ENCODE data around the gene PINK1. TPM values are rescaled to one million over a fixed set of nuclear protein-coding genes. Genes with fewer than 3 reads are reported as not detected.

Gene PINK1
- total RNA-seq, 1 donor from 2014 or later = 57.2 TPM

- TF ChIP-seq CTCF (IDR thresholded peaks at IDR 0.05) = no peak
- H3K27ac ChIP-seq = no peak overlapping the region
- no peak for ATAC-seq
- H3K36me3 ChIP-seq = no peaks in the 10 kb centered on the region
- no peaks in the 10 kb centered on the region for H3K9me3 ChIP-seq
- H3K27me3 ChIP-seq (ENCODE audit: low read depth) = no peaks in the 10 kb centered on the region
- intact Hi-C loops (cut with DNase I) = no loop called here
- DNase-seq = no peak
- no peak overlapping the region for H3K4me3 ChIP-seq
- peaks cover 8% of the 10 kb centered on the region for H3K4me1 ChIP-seq
Observed at GRCh38 chr1:20597650-20598049, 35.6 kb upstream of the PINK1 start.

GRCh38 chr1:20600156-20600555, 33.1 kb upstream of the PINK1 start:
- no peak overlapping the region for H3K27ac ChIP-seq
- H3K27me3 ChIP-seq (ENCODE audit: low read depth) = no peaks in the 10 kb centered on the region
- no peaks in the 10 kb centered on the region for H3K9me3 ChIP-seq
- H3K36me3 ChIP-seq = no peaks in the 10 kb centered on the region
- no peak for DNase-seq
- peaks cover 8% of the 10 kb centered on the region for H3K4me1 ChIP-seq
- intact Hi-C loops (cut with DNase I) = no loop called here
- ATAC-seq = no peak
- H3K4me3 ChIP-seq = no peak overlapping the region
- no peak for TF ChIP-seq CTCF (IDR thresholded peaks at IDR 0.05)

DNA sequence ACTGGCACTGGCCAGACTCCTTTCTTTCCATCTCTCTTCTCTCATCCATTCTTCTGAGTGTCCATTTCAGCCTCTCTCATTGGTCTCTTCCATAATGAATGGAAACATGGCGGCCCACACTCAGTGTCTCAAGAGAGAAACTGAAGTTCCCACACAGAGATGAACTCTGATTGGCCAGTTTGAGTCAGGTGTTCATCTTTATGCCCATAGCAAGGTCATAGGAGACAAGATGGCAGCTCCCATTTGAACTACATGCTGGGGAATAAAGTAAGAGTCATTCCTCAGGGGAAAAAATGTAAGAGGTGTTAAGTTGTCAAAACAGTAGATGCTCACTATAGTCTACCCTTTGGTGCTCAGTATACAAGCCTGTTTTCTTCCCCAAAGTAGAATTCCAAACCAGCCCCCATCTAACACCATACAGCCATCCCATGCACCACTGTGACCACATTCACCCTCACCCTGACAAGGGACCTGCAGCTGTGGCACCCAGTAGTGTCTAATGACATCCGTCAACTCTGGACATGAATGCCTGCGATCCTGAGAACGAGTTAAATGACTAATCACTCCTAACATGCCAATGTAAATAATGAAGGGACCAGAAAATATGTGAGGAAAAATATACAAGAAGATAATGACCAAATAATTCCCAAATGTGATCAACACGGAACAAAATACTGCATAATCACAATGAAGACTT, 32.0 kb upstream of the PINK1 start:
- intact Hi-C loops (cut with DNase I) = no loop called here
- Histone ChIP-seq H3K4me3 (no peak overlapping the region), H3K36me3 (no peaks in the 10 kb centered on the region), H3K27ac (no peak overlapping the region), H3K9me3 (no peaks in the 10 kb centered on the region), H3K4me1 (peaks cover 8% of the 10 kb centered on the region), H3K27me3 (ENCODE audit: low read depth) (no peaks in the 10 kb centered on the region)
- ATAC-seq = no peak
- no peak for DNase-seq
- TF ChIP-seq CTCF (IDR thresholded peaks at IDR 0.05) = no peak

DNA sequence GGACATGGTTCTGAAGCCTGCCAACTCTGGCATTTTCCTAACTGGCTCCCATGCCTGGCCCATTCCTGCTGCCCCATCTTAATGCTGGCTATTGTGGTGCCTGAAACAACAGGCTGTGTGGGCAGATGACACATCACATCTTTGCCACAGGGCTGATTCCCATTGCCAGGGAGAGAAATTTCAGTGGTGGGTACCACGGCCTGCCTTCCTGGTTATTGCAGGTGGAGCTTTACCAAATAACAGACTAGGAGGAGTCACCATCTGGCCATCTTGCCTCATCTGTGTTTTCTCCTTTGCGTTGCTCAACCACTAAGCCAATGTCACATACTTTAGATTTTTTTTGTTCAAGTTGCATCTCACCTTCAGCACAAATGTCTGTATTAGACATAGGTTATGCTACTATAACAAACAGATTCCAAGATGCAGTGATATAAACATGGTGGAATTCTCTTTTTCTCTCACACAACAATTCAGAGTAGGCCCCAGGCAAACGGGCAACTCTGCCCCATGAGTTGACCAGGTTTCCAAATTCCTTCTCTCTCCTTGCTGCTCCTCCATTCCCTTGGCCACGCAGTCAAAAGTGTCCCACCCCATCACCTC, 30.3 kb upstream of the PINK1 start:
- Histone ChIP-seq H3K36me3 (no peaks in the 10 kb centered on the region), H3K27ac (no peak overlapping the region), H3K4me1 (no peaks in the 10 kb centered on the region), H3K4me3 (no peak overlapping the region), H3K27me3 (ENCODE audit: low read depth) (peaks cover 3% of the 10 kb centered on the region), H3K9me3 (no peaks in the 10 kb centered on the region)
- no peak for ATAC-seq
- intact Hi-C loops (cut with DNase I) = no loop called here
- TF ChIP-seq CTCF (IDR thresholded peaks at IDR 0.05) = no peak
- no peak for DNase-seq

DNA sequence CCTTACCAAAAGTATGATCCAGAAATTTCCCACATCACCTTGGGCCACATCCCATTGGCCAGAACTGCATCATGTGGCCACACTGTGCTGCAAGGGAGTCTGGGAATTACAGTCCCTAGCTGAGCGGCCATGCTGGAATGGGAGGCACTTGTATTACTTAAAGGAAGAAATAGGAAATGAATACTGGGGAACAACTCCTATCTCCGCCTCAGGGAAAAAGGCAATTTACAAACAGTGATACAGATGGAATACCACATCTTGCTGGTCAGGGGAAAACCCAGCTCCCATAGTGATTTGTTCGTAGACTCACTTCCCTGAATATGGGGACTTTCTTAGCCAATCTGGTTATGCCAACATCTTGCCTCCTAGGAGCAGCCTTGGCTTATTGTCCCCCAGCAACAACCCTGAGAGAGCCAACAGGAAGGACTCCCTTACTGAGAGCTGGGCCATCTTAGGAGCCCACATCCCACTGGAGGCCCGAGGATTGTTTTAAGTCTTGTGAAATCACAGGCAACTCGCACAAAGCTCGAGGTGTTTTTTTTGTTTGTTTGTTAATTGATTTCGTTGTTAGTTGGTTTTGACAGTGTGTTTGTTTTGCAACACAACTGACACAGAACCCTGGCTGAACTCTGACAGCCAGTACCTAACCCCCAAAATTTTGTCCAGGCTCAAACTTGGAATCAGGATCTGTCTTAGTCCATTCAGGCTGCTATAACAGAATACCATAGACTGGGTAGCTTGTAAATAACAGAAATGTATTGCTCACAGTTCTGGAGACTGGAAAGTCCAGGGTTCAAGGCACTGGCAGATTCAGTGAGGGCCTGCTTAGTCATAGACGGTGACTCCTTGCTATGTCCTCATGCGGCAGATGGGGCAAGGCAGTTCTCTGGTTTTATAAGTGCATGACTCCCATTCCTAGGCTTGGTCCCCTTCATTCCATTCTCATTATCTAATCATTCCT, 29.5 kb upstream of the PINK1 start:
- no peak for ATAC-seq
- H3K27me3 ChIP-seq (ENCODE audit: low read depth) = peaks cover 3% of the 10 kb centered on the region

More for the DNA sequence above, 29.5 kb upstream of the PINK1 start:
- no peak overlapping the region for H3K27ac ChIP-seq
- DNase-seq = no peak
- intact Hi-C loops (cut with DNase I) = no loop called here
- no peaks in the 10 kb centered on the region for H3K36me3 ChIP-seq
- no peaks in the 10 kb centered on the region for H3K4me1 ChIP-seq
- H3K4me3 ChIP-seq = no peak overlapping the region
- no peaks in the 10 kb centered on the region for H3K9me3 ChIP-seq
- TF ChIP-seq CTCF (IDR thresholded peaks at IDR 0.05) = no peak
